GM18867 (cell line): Measurements from ENCODE around the gene PKP2.

Source experiments
- ATAC-seq: cut with Tn5 transposase; IDR thresholded peaks from one replicate; pipeline ENCODE4 v1.9.1; 2021; ENCODE audit warnings: mild to moderate bottlenecking, moderate library complexity; ENCODE audit not compliant: unreplicated experiment

PKP2 gene

GRCh38 chr12:32896432-32897280 is at the start of gene PKP2:
PKP2 (minus strand) TSS chr12:32896777; CDS start chr12:32896731, 46 bp downstream.
- peak; percentile 81 for ATAC-seq

- ATAC-seq, result no peak
Observed at GRCh38 chr12:32944195-32944594, 47.6 kb upstream of the PKP2 start.

- no peak for ATAC-seq
Observed at GRCh38 chr12:32939801-32940200, 43.2 kb upstream of the PKP2 start.

GRCh38 chr12:32926963-32927362 is 30.4 kb upstream of the PKP2 start:
- no peak for ATAC-seq

- no peak for ATAC-seq
Observed at GRCh38 chr12:32926356-32926755, 29.8 kb upstream of the PKP2 start.

- ATAC-seq, result no peak
Observed at GRCh38 chr12:32922546-32923297, 26.1 kb upstream of the PKP2 start.

GRCh38 chr12:32921397-32921796 is 24.8 kb upstream of the PKP2 start:
- no peak for ATAC-seq

- ATAC-seq, result no peak
Observed at GRCh38 chr12:32920506-32921085, 24.0 kb upstream of the PKP2 start.

- peak; percentile 73 for ATAC-seq
Observed at GRCh38 chr12:32918890-32919801, 22.6 kb upstream of the PKP2 start.

- no peak for ATAC-seq
Observed at GRCh38 chr12:32917094-32917611, 20.6 kb upstream of the PKP2 start.

GRCh38 chr12:32907898-32908476 is 11.4 kb upstream of the PKP2 start:
- ATAC-seq, result no peak

- ATAC-seq, result no peak
Observed at GRCh38 chr12:32907166-32907565, 10.6 kb upstream of the PKP2 start.

- ATAC-seq, result peak; percentile 96
Observed at GRCh38 chr12:32906399-32907165, 10.0 kb upstream of the PKP2 start.

GRCh38 chr12:32903763-32904162 is 7.2 kb upstream of the PKP2 start:
- ATAC-seq, result no peak

- ATAC-seq, result no peak
Observed at GRCh38 chr12:32903318-32903717, 6.7 kb upstream of the PKP2 start.

GRCh38 chr12:32902287-32902997 is 5.9 kb upstream of the PKP2 start:
- ATAC-seq, result peak; percentile 48

GRCh38 chr12:32901553-32901952 is 5.0 kb upstream of the PKP2 start:
- ATAC-seq, result no peak

GRCh38 chr12:32897687-32898573 is 1.4 kb upstream of the PKP2 start:
- no peak for ATAC-seq
